HepG2 (cell line): ENCODE measurements around the gene PIGL. TPM values are rescaled to one million over a fixed set of nuclear protein-coding genes. Genes with fewer than 3 reads are reported as not detected.

Experiments used
- ELF4 ChIP-seq: sonication (generic); formaldehyde crosslinking; IDR thresholded peaks from 2 replicates; pipeline ENCODE4 v1.5.0; 2020; ENCODE audit warnings: missing genetic modification reagents, mild to moderate bottlenecking, moderate library complexity, borderline replicate concordance
- SIN3B ChIP-seq: fragments of 150-350 bp; IDR thresholded peaks from 2 replicates; pipeline ENCODE4 v1.6.1; 2014; ENCODE audit warnings: low read length
- ZBTB2 ChIP-seq: sonication (generic); formaldehyde crosslinking; IDR thresholded peaks from 2 replicates; pipeline ENCODE4 v1.8.0; 2022; ENCODE audit warnings: low read depth, missing genetic modification reagents
- ZMYM3 ChIP-seq: sonication (generic); formaldehyde crosslinking; IDR thresholded peaks from 2 replicates; pipeline ENCODE4 v1.5.1; 2020; ENCODE audit warnings: mild to moderate bottlenecking, missing genetic modification reagents
- ZNF274 ChIP-seq: sonication (generic); formaldehyde crosslinking; IDR thresholded peaks from 2 replicates; pipeline ENCODE4 v1.5.1; 2020; ENCODE audit warnings: mild to moderate bottlenecking, missing genetic modification reagents
- ZNF34 ChIP-seq: sonication (generic); formaldehyde crosslinking; IDR thresholded peaks from 2 replicates; pipeline ENCODE4 v1.4.0; 2020; ENCODE audit warnings: mild to moderate bottlenecking, missing genetic modification reagents, borderline replicate concordance
- ZNF580 ChIP-seq: IDR thresholded peaks from 2 replicates; pipeline ENCODE4 v1.6.1; 2016; ENCODE audit warnings: low read depth, borderline replicate concordance
- ZNF644 ChIP-seq: IDR thresholded peaks from 2 replicates; pipeline ENCODE4 v1.6.1; 2016; ENCODE audit warnings: low read depth
- ZNF720 ChIP-seq: sonication (generic); formaldehyde crosslinking; IDR thresholded peaks from 2 replicates; pipeline ENCODE4 v1.4.0; 2020; ENCODE audit warnings: missing genetic modification reagents
- polyA plus RNA-seq, 8 experiments: library from polyadenylated mRNA; depleted of rRNA in 3 of 8; stranded (reverse) in 7 of 8; unstranded in 1 of 8; fragments of >200 nt; fragmentation: Illumina TruSeq in 4 of 8; extraction: Trizol in 4 of 8; gene quantifications; 2 replicates each; pipeline versions ENCODE4 v1.2.1 to v1.2.3, GENCODE V29; 2011 to 2016; ENCODE audit warnings: low read depth in 4 of 8, missing spikeins in 1 of 8, mixed read lengths in 1 of 8; ENCODE audit not compliant: insufficient read depth in 1 of 8
- total RNA-seq, 5 experiments: library from RNA; depleted of rRNA; stranded (reverse); fragments of >200 nt; fragmentation: Illumina TruSeq; extraction: Trizol; gene quantifications; 2 replicates each; pipeline ENCODE4 v1.2.3, GENCODE V29; 2016; ENCODE audit warnings: low read depth in 1 of 5
- TF ChIP-seq, protein P1 (sequence below): sonication (generic); formaldehyde crosslinking; IDR thresholded peaks from 2 replicates; pipeline ENCODE4 v1.4.0; 2020; ENCODE audit warnings: missing genetic modification reagents

PIGL gene
- total and polyA plus RNA-seq, 2 of the 13 experiments (the other 11 are each of a cell fraction or from before 2014, with no cell fraction given), result 28.5 to 63.8 TPM

DNA sequence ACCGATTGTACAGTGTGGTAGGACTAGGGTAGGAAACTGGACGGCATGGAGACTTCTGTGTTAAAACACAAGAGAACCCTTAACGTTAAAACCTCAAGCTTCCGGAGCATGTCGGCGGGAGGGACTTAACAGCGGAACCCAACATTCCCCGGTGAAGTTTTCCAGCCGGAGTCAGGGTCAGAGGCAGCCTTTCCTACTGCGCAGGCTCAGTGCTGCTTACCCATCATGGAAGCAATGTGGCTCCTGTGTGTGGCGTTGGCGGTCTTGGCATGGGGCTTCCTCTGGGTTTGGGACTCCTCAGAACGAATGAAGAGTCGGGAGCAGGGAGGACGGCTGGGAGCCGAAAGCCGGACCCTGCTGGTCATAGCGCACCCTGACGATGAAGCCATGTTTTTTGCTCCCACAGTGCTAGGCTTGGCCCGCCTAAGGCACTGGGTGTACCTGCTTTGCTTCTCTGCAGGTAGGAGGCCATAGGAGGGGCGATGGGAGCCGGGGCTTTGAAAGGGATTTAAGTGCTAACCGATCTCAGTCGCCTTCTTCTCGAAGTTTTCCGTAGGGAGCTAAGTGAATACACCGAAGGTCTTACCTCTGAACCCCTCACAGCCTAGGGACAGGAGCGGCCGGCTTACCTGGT, at the start of gene PIGL (continued):
- TF ChIP-seq, protein P1, sequence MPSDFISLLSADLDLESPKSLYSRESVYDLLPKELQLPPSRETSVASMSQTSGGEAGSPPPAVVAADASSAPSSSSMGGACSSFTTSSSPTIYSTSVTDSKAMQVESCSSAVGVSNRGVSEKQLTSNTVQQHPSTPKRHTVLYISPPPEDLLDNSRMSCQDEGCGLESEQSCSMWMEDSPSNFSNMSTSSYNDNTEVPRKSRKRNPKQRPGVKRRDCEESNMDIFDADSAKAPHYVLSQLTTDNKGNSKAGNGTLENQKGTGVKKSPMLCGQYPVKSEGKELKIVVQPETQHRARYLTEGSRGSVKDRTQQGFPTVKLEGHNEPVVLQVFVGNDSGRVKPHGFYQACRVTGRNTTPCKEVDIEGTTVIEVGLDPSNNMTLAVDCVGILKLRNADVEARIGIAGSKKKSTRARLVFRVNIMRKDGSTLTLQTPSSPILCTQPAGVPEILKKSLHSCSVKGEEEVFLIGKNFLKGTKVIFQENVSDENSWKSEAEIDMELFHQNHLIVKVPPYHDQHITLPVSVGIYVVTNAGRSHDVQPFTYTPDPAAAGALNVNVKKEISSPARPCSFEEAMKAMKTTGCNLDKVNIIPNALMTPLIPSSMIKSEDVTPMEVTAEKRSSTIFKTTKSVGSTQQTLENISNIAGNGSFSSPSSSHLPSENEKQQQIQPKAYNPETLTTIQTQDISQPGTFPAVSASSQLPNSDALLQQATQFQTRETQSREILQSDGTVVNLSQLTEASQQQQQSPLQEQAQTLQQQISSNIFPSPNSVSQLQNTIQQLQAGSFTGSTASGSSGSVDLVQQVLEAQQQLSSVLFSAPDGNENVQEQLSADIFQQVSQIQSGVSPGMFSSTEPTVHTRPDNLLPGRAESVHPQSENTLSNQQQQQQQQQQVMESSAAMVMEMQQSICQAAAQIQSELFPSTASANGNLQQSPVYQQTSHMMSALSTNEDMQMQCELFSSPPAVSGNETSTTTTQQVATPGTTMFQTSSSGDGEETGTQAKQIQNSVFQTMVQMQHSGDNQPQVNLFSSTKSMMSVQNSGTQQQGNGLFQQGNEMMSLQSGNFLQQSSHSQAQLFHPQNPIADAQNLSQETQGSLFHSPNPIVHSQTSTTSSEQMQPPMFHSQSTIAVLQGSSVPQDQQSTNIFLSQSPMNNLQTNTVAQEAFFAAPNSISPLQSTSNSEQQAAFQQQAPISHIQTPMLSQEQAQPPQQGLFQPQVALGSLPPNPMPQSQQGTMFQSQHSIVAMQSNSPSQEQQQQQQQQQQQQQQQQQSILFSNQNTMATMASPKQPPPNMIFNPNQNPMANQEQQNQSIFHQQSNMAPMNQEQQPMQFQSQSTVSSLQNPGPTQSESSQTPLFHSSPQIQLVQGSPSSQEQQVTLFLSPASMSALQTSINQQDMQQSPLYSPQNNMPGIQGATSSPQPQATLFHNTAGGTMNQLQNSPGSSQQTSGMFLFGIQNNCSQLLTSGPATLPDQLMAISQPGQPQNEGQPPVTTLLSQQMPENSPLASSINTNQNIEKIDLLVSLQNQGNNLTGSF (CRISPR knock-in tag), result peak; percentile 56; the same call in 1 of the 2 replicates
- TF ChIP-seq SIN3B (peak; percentile 96), ELF4 (CRISPR knock-in tag) (no peak), ZNF34 (CRISPR knock-in tag) (no peak), ZNF644 (CRISPR knock-in tag) (peak; percentile 75), ZNF720 (CRISPR knock-in tag) (peak; percentile 33; the same call in 1 of the 2 replicates), ZBTB2 (CRISPR knock-in tag) (0 out of 2 replicates have a peak, but pooled peaks have one; percentile 52), ZMYM3 (CRISPR knock-in tag) (peak; percentile 89), ZNF580 (CRISPR knock-in tag) (0 out of 2 replicates have a peak, but pooled peaks have one; percentile 48), ZNF274 (CRISPR knock-in tag) (peak; percentile 57; the same call in 1 of the 2 replicates)
